Duodenal mucosa (tissue), 2 donors: ENCODE results near the gene IL9.

Experiments
- H3K27ac ChIP-seq: one replicate; pipeline ENCODE4 v1.7.0; 2013; ENCODE audit warnings: low read depth, low read length
- H3K27me3 ChIP-seq, 2 donors: one replicate each; pipeline ENCODE4 v1.7.0; 2013; ENCODE audit warnings: low read length in 2 of 2, control low read depth in 1 of 2; ENCODE audit not compliant: insufficient read depth in 2 of 2, control insufficient read depth in 1 of 2
- H3K36me3 ChIP-seq, 2 donors: one replicate each; pipeline ENCODE4 v1.7.0; 2013; ENCODE audit warnings: low read length in 2 of 2, control low read depth in 1 of 2; ENCODE audit not compliant: insufficient read depth in 2 of 2, control insufficient read depth in 1 of 2
- H3K4me1 ChIP-seq, 2 donors: one replicate each; pipeline ENCODE4 v1.7.0; 2013; ENCODE audit warnings: low read length in 2 of 2, control low read depth in 1 of 2; ENCODE audit not compliant: insufficient read depth in 2 of 2, control insufficient read depth in 1 of 2
- H3K4me3 ChIP-seq, 2 donors: one replicate each; pipeline ENCODE4 v1.7.0; 2013; ENCODE audit warnings: low read length in 2 of 2, low read depth in 1 of 2
- H3K9ac ChIP-seq, 2 donors: one replicate each; pipeline ENCODE4 v1.7.0; 2013; ENCODE audit warnings: low read length in 2 of 2, low read depth in 1 of 2
- H3K9me3 ChIP-seq, 2 donors: one replicate each; pipeline ENCODE4 v1.7.0; 2013; ENCODE audit warnings: low read length in 2 of 2, control low read depth in 1 of 2; ENCODE audit not compliant: control insufficient read depth in 1 of 2

Gene IL9

GRCh38 chr5:135881819-135882218 lies 13.8 kb downstream of the IL9 start:
- no peak overlapping the region for H3K4me3 ChIP-seq
- H3K9ac ChIP-seq = no peak overlapping the region
- no peaks in the 10 kb centered on the region for H3K4me1 ChIP-seq
- no peaks in the 10 kb centered on the region for H3K36me3 ChIP-seq
- peaks cover 0 to 12% of the 10 kb centered on the region in 2 donors for H3K27me3 ChIP-seq
- H3K9me3 ChIP-seq = no peaks in the 10 kb centered on the region
- H3K27ac ChIP-seq = no peak overlapping the region

GRCh38 chr5:135881244-135881643 lies 14.4 kb downstream of the IL9 start:
- no peak overlapping the region for H3K9ac ChIP-seq
- H3K4me1 ChIP-seq = no peaks in the 10 kb centered on the region
- no peak overlapping the region for H3K4me3 ChIP-seq
- H3K9me3 ChIP-seq = no peaks in the 10 kb centered on the region
- H3K27ac ChIP-seq = no peak overlapping the region
- no peaks in the 10 kb centered on the region for H3K36me3 ChIP-seq
- H3K27me3 ChIP-seq = peaks cover 0 to 12% of the 10 kb centered on the region in 2 donors

- Histone ChIP-seq H3K9ac (no peak overlapping the region), H3K4me1 (no peaks in the 10 kb centered on the region), H3K27ac (no peak overlapping the region), H3K36me3 (no peaks in the 10 kb centered on the region), H3K4me3 (no peak overlapping the region), H3K9me3 (no peaks in the 10 kb centered on the region), H3K27me3 (peaks cover 0 to 12% of the 10 kb centered on the region in 2 donors)
Measured at GRCh38 chr5:135880801-135881200, 14.8 kb downstream of the IL9 start.

- H3K9ac ChIP-seq = no peak overlapping the region
- no peak overlapping the region for H3K27ac ChIP-seq
- H3K4me1 ChIP-seq = no peaks in the 10 kb centered on the region
- no peaks in the 10 kb centered on the region for H3K36me3 ChIP-seq
- no peak overlapping the region for H3K4me3 ChIP-seq
- no peaks in the 10 kb centered on the region for H3K9me3 ChIP-seq
- H3K27me3 ChIP-seq = peaks cover 0 to 9% of the 10 kb centered on the region in 2 donors
Measured at GRCh38 chr5:135880278-135880677, 15.4 kb downstream of the IL9 start.

- Histone ChIP-seq H3K36me3 (no peaks in the 10 kb centered on the region), H3K27me3 (peaks cover 0 to 2% of the 10 kb centered on the region in 2 donors), H3K4me1 (no peaks in the 10 kb centered on the region), H3K9ac (no peak overlapping the region), H3K9me3 (no peaks in the 10 kb centered on the region), H3K27ac (no peak overlapping the region), H3K4me3 (no peak overlapping the region)
Measured at GRCh38 chr5:135879591-135879990, 16.1 kb downstream of the IL9 start.

GRCh38 chr5:135878156-135878620 lies 17.5 kb downstream of the IL9 start:
- H3K36me3 ChIP-seq = no peaks in the 10 kb centered on the region
- H3K27ac ChIP-seq = no peak overlapping the region
- H3K9ac ChIP-seq = no peak overlapping the region
- H3K4me3 ChIP-seq = no peak overlapping the region
- no peaks in the 10 kb centered on the region for H3K27me3 ChIP-seq
- H3K9me3 ChIP-seq = no peaks in the 10 kb centered on the region
- H3K4me1 ChIP-seq = no peaks in the 10 kb centered on the region

- H3K9ac ChIP-seq = no peak overlapping the region
Measured at GRCh38 chr5:135877570-135878155, 18.0 kb downstream of the IL9 start.

GRCh38 chr5:135876146-135876545 lies 19.5 kb downstream of the IL9 start:
- Histone ChIP-seq H3K9me3 (no peaks in the 10 kb centered on the region), H3K27ac (no peak overlapping the region), H3K27me3 (no peaks in the 10 kb centered on the region), H3K4me3 (no peak overlapping the region), H3K9ac (no peak overlapping the region), H3K36me3 (no peaks in the 10 kb centered on the region), H3K4me1 (no peaks in the 10 kb centered on the region)

More at GRCh38 chr5:135877570-135878155, 18.0 kb downstream of the IL9 start:
- Histone ChIP-seq H3K4me3 (no peak overlapping the region), H3K36me3 (no peaks in the 10 kb centered on the region), H3K27me3 (no peaks in the 10 kb centered on the region), H3K27ac (no peak overlapping the region), H3K4me1 (no peaks in the 10 kb centered on the region), H3K9me3 (no peaks in the 10 kb centered on the region)

GRCh38 chr5:135875567-135875966 lies 20.1 kb downstream of the IL9 start:
- no peaks in the 10 kb centered on the region for H3K9me3 ChIP-seq

GRCh38 chr5:135874461-135874860 lies 21.2 kb downstream of the IL9 start:
- Histone ChIP-seq H3K36me3 (no peaks in the 10 kb centered on the region), H3K27ac (no peak overlapping the region), H3K9ac (no peak overlapping the region), H3K4me1 (peaks cover 7 to 11% of the 10 kb centered on the region in 2 donors), H3K4me3 (no peak overlapping the region), H3K27me3 (no peaks in the 10 kb centered on the region), H3K9me3 (no peaks in the 10 kb centered on the region)

More at GRCh38 chr5:135875567-135875966, 20.1 kb downstream of the IL9 start:
- Histone ChIP-seq H3K4me3 (no peak overlapping the region), H3K27ac (no peak overlapping the region), H3K4me1 (no peaks in the 10 kb centered on the region), H3K36me3 (no peaks in the 10 kb centered on the region), H3K9ac (no peak overlapping the region), H3K27me3 (no peaks in the 10 kb centered on the region)
